GM18526 (cell line): ENCODE data around the gene COL13A1.

Experiments used
- POLR2A ChIP-seq: IDR thresholded peaks from 3 replicates; pipeline ENCODE4 v1.6.1; 2011; ENCODE audit not compliant: insufficient read length; ENCODE audit errors: extremely low read depth

Gene COL13A1

DNA sequence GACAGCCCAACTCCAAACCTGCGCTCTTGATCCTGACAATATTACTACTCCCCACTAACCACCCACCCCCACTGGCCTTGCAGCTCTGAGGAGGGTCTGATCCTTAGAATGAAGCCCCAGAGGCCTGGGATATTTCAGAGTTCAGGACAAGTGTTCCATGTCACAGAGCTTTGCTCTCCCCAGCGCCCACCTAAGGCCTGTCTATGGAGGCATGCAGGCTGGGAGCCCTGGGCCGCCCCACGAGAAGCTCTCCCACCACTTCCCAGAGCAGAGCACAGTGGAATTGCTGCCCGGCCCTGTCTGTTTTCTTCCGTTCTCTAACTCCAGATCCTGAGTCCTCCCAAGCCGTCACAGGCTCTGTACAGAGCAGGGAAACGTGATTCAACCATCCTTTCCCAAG, 74.6 kb downstream of the COL13A1 start:
- no peak for TF ChIP-seq POLR2A

DNA sequence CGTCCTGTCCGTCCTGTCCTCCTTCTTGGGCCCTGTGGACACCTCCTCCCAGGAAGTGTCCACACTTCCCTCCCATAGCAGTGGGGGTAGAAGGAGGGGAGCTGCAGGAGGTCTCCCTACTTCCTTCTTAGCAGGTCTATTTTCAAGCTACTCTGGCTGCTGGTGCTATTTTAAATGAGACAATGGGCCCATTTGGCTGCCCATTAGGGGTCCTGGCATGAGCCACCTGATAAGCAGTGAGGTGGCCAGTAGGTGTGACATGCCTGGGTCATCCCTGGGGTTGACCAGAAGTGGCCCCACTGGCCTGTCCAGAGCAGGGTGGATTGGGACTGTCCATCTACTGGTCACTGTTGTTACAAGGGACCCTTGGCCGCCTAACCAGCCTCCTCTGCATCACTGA, 75.2 kb downstream of the COL13A1 start:
- no peak for TF ChIP-seq POLR2A

DNA sequence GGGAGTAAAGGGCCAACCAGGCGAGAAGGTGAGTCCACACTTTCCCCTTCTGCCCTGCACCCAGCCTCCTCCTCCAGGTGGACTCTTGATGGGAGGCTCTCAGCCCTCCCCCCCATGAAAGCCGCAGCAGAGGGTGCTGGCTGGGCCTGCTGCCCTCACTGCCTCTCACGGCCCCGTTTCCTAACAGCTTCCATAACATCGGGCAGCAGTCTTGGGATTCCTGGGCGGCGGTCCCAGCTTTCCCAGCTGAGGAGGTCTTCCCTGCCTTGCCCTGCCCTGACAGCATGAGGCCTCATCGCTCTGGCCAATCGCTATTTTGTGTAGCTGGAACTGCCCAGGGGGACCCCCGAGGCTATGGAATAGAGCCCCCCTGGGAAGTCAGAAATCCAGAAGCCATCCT, 76.3 kb downstream of the COL13A1 start:
- TF ChIP-seq POLR2A: no peak

DNA sequence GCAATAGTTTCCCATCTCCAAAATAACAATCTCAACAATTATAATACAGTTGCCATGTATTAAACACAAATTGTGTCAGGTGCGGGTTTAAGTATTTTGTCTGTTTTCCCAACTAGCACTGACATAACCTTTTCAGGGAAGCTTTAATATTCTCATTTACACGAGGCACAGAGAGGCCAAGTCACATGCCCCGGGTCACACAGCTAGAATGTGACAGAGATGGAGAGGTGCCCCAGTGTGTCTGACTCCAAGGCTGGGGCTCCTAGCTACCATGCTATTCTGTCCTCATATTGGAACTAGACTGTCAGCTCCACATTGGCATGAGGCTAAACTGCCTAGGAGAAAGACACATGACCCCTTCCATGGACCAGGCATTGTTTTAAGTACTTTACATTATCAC, 77.2 kb downstream of the COL13A1 start:
- TF ChIP-seq POLR2A: no peak

DNA sequence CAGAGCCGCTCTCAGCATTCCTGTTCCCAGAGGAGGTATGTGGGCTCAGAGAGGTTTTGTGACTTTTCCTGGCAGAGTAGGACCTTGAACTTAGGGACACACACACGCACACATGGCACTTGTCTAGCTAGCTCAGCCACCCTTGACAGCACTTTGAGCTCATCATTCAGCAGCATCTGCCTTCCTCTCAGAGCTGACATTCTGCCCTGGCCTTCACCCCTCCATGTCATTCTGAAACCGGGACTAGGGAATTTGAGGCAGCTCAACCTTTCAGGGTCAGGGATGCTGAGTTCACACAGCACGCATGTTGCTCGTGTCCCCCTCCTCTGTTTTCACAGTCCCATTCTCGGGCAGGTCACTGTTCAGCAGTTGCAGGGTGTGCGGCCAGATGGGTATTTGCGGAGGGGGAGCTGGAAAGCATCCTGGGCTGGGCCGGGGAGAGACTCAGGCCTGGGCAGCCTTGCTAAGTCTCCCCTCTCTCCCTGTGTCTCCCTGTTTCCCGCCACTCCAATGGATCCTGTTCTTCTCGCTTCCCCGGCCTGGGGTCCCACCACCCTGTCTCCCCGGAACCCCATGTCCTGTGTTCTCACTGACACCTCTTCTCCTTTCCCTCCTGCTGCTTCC, 78.0 kb downstream of the COL13A1 start:
- TF ChIP-seq POLR2A: no peak

DNA sequence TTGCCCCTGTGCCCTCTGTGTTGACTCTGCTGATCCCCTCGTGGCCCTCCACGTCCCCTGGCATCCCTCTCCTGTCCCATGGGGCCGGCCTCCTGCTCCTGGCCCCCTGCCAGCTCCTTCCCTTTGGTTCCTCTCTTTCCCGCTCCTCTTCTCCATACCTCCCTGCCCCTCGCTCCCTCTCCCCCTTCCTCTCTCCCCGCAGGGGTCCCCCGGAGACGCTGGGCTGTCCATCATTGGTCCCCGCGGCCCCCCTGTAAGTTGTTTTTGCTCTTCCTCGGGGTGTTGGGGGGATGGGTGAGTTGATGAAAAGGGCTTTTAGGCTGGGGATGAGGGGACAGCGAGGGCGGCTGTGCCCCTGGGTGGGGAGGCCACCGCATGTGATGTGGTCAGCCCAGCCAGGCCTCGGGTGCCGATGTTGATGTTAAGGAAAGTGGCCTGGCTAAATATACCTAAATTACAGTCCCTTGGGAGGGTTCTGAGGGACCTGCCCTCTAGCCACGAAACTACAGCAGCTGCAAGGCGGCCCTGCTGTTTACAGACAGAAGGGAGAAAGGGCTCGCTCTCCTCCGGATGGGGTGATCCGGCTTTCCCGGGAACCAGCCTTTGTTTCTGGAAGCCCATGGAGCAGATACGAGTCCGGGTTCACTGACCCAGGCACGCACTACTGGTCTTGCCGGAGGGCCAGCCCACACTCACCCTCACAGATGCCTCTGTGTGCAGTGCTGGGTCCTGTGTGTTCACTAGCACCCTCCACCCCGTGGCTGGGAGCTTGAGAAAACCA, 78.8 kb downstream of the COL13A1 start:
- TF ChIP-seq POLR2A: no peak

DNA sequence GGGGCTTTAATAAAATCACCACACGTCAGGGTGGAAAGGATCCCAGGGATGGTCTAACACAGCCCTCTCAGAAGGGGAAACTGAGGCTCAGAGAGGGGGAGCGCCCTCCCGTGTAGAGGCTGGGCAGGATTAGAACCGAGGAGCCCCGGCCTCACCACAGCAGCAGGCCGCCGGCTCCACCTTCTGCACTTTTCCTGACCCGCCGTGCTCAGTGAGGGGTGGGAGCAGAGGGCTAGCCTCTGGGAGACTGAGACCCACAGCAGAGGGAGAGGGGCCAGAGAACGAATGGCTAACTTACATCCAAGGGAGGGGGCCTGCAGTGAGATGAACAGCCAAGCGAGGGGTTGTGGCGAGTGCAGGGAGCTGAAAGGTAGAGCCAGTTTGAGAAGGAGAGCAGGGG, 79.5 kb downstream of the COL13A1 start:
- no peak for TF ChIP-seq POLR2A

DNA sequence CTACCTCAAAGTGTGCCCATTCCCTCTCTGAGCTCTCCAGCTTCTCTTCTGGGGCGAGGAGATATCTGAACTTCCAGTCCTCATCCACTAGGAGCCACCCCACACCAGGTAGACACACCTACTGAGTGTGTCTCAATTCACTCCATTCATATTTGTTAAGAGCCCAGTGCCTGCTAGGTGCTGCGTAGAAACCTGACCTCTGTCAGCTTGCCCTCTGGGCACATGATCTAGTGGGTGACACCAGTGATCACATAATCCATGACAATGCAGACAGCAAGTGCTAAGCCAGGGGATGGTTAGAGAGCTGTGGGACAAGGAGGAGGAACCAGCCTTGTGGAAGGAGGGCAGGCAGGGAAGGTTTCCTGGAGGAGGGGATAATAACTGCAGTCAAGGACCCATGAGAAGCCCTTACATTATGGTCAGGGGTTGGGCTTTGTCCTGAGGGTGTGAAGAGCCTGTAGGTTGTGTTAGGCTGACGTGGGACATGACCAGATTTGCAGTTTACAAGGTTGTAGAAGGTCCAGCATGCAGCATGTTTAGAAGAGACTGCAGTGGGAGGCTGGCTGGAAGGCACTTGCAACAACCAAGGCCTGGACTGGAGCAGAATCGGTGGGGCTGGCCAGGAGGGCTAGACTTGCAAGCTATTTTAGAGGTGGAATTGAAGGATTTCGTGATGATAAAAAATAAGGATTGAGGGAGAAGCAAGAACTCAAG, 81.8 kb downstream of the COL13A1 start:
- no peak for TF ChIP-seq POLR2A

DNA sequence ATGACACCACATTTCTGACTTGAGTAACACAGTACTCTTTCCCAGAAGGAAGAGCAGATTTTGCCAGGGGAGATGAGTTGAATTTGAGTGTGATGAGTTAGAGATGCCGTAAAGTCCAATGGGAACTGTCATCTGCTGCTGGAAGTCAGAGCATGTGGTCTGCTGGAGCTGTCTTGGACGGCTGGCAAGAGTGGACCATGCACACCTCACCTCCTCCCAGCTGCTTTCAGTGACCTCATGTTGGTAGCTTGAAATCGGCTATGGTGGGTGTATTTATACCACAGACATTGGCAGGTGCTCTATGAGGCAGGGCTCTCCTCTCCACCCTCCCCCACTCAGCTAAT, 82.3 kb downstream of the COL13A1 start:
- TF ChIP-seq POLR2A: no peak

DNA sequence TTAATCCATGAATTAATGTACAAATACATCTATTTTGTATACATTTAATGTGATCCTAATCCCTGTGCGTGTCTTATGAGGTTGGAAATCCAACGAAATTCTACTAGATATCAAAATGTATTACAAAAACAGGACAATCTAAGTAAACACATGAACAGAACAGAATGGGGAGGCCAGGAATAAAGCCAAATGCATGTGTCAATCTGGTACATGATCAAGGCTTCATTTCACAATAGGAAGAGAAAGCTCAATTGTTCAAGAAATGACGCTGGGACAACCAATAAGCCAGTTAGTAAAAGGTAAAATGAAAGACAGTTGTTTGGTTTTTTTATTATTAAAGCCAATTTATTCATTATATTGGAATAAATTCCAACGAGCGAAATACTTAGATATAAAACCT, 83.0 kb downstream of the COL13A1 start:
- TF ChIP-seq POLR2A: no peak

DNA sequence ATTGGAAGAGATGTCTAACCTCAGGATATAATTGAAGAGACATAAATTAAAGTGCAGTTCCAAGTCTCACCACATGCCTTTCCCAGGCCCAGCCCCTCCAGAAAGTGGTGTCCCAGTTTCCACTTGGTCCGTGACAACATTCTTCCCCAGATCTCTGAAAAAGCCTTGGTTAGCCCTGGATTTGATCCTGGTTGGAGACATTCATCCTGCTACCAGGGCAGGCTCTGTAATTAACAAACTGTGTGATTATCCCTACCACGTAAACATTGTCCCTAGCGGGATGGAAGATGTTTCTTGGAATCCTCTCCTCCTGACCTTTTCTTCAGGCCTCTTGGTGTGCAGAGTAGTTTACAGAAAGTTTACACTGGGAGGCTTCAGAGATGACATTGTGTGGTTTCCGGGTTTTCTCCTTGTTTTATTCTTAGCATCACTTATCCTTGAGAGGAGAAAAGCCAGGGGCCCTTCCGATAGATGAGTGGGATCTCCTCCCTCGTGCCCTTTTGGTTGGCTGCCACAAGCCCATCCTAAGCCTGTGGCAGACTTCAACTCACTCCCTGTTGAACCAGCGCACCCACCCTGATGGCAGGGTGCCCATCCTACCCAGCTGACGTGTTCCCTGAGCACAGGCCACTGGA, 83.8 kb downstream of the COL13A1 start:
- no peak for TF ChIP-seq POLR2A

DNA sequence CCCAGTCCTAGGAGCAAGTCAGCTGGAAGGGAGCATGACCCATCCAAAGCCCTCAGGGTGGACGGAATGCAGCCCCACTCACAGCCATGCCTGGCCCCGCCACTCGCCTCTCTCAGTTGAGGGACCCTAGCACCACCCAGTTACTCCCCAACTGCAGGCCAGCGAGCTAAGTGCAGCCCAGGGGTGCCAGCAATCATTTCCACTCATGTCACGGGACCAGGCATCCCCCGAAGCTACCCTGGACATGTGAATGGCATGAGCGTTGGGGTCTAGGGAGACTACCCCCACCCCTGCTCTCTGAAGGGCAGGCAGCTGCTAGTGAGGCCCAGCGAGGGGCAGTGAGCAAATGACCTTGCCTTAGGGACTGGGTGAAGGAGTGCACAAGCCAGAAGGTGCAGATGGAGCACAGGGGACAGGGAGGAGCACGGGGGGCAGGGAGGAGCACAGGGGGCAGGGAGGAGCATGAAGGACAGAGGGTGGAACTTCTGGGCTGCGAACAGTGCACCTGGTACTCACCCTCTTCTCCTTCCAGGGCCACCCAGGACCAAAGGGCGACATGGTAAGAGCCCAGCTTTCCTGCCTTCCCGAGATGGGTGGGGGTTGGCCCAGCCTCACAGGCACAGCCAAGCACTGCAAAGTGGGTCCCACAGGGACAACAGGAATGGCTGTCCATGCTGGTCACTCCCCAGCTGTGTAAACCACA, 87.3 kb downstream of the COL13A1 start:
- TF ChIP-seq POLR2A: no peak

DNA sequence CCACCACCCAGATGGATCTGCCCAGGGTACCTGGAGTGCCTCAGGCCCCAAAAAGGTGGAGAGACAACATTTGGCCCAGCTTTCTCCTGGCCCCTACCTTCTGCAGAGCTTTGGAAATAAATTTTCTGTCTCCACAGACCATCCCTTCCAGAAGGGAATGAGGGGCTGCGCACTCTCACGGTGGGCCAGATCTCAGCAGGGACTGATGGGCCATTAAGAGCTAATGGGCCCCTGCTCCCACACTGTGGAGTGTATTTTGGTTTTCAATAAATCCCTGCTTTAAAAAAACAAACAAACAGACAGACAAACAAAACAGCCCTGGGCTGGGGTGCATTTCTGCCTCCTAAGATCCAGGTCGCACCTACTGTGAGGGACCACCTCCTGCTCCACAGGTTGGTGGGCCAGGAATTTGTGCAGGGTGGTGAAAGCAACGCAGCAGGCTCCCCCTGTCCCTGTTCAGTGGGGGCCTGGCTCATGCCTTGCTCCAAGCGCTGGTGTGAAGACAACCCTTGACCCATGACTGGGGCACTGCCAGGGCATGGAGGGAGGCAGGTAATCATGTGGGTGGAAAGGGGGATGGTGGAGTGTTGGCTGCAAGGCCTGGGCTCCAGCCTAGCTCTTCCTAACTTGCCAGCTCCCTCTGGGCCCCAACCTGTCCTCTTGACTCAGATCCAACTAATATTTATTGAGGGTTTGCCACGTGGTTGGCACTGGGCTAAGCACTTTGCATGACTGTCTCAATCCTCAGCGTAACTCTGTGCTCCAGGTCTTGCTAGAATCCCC, 88.5 kb downstream of the COL13A1 start:
- no peak for TF ChIP-seq POLR2A

DNA sequence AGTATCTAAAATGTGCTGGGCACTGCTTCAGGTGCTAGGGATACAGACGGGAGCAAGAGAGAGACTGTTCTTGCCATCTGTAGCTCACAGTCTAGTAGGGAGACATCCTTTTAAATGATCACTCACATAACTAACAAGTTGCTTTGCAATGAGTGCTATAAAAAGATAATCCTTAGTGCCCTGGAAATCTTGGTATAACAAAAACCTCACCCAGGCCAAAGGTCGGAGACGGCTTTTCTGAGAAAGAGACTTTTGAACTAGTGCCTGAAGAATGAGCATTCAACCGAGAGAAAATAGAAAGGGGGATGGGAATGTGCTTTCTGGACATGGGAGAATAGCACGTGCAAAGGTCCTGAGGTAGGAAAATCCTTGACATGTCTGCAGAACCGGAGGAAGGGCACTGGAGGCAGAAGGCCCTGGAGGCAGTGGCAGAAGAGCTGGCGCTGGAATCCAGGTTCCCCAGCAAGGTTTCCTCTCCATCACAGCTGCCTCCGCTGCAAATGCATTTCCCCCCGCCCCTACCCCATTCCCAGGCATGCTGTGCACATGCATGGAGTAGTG, 89.4 kb downstream of the COL13A1 start:
- no peak for TF ChIP-seq POLR2A
